AG04449 (cell line): Measurements from ENCODE around the gene KIAA0825.

Experiments
- CTCF ChIA-PET: fragments of 350-600 bp; formaldehyde crosslinking; extraction: SDS; loops from one replicate; lab custom pipeline; 2021; ENCODE audit warnings: antibody characterized with exemption; lab: Yijun Ruan, JAX
- POLR2A ChIA-PET: fragments of 400-600, 350-600 bp; formaldehyde crosslinking; extraction: SDS; loops from one replicate; lab custom pipeline; 2020; ENCODE audit warnings: antibody characterized with exemption, inconsistent platforms; lab: Yijun Ruan, JAX
- DNase-seq: peaks from one replicate; pipeline ENCODE4 v3.0.0-alpha.2; 2010; ENCODE audit warnings: low read depth, low spot score
- H3K4me3 ChIP-seq: 2 replicates; pipeline ENCODE4 v1.5.1; 2011; ENCODE audit warnings: low read depth, mild to moderate bottlenecking, control low read depth, low read length
- CTCF ChIP-seq: IDR thresholded peaks from one replicate; pipeline ENCODE4 v1.5.1; 2011; ENCODE audit warnings: mild to moderate bottlenecking, moderate library complexity, low read length, control low read depth, inconsistent platforms; ENCODE audit not compliant: insufficient read depth; ENCODE audit errors: missing control alignments

The KIAA0825 gene

DNA sequence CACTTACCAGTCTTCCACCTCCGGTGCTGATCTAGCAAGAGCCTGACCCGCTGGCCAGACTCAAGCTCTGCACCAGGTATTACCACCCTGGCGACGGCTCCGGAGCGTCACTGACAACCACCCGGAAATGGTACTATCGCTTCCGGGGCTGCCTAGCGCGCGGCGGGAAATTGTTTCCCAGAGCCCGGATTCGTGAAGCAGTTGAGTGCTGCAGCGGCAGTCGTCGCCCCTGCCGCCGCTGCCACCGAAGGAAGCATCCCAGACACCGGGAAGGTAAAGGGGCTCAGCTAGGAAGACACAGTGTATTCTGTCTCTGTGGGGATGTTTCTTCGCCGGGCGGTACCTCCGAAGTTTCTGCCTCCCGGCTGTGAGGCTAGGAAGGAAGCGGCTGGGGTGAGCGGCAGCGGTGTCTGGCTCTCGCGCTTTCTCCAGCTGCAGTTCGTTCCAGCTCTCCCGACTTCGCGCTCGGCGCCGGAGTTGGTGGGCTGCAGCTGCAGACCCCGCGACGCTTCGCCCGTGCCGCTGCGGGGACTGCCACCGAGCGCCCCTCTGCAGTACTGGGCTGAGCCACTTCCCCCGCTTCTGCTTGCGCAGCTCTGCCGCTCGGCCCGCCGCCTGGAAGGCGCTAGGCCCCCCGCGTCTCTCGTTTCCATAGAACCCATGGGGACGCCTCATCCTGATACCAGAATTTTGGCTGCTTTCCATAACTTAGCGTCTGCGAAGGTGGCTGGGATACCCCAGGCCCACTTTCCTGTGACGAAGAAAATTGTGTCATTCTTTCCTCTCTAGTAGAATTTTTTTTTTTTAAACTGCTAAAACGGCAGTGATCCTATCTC is at the start of gene KIAA0825, which contains the start of gene SLF1:
TSS of gene KIAA0825 (minus strand) at position 112 of the 836 bp plus-strand sequence. CDS start 81,478 bp downstream, outside the sequence.
TSS of gene SLF1 (plus strand) at position 177 of the 836 bp plus-strand sequence. CDS start 10,142 bp downstream, outside the sequence.
- peak within 1 kb of the TSS; percentile 82 for H3K4me3 ChIP-seq
- ChIA-PET POLR2A (no interaction called here), CTCF (no interaction called here)
- TF ChIP-seq CTCF = no peak
- peak; percentile 24 for DNase-seq

GRCh38 chr5:94667937-94668336 is 49.5 kb upstream of the KIAA0825 start:
- no peak for DNase-seq
- POLR2A ChIA-PET = interaction anchor here (0.6 kb wide), 1 partner anchor 413 kb away, joined by 3 read pairs; no protein-coding TSS in a partner anchor
- CTCF ChIA-PET = no interaction called here
- no peak overlapping the region for H3K4me3 ChIP-seq
- no peak for TF ChIP-seq CTCF

DNA sequence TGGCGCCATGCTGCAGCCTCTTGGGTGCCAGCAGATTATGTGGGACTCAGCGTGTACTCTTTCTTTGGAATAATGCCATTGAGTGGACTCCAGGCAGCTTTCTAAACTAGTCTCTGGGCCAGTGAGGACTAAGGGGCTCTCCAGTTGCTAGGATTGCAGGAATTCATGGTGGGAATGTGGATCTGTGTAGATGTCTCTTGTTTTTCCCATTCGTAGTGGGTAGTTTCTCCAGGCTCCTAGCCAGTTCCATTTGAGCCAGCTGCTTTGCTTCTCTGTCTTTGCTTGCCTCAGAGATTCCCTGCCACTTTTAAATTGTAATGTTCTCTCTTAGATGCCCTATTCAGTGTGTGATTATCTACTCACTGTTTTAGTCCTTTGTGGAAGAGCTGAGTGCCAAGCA is 42.7 kb upstream of the KIAA0825 start:
- no peak overlapping the region for H3K4me3 ChIP-seq
- no peak for TF ChIP-seq CTCF
- CTCF ChIA-PET = no interaction called here
- POLR2A ChIA-PET = no interaction called here
- no peak for DNase-seq

GRCh38 chr5:94660506-94660905 is 42.1 kb upstream of the KIAA0825 start:
- TF ChIP-seq CTCF = no peak
- H3K4me3 ChIP-seq = no peak overlapping the region
- DNase-seq = no peak
- CTCF ChIA-PET = no interaction called here
- POLR2A ChIA-PET = interaction anchor here (0.6 kb wide), 1 partner anchor 48 kb away, joined by 3 read pairs; no protein-coding TSS in a partner anchor

- ChIA-PET POLR2A (no interaction called here), CTCF (no interaction called here)
- no peak for DNase-seq
- no peak overlapping the region for H3K4me3 ChIP-seq
- TF ChIP-seq CTCF = no peak
These were observed 39.9 kb upstream of the KIAA0825 start for GRCh38 chr5:94658272-94658671.

DNA sequence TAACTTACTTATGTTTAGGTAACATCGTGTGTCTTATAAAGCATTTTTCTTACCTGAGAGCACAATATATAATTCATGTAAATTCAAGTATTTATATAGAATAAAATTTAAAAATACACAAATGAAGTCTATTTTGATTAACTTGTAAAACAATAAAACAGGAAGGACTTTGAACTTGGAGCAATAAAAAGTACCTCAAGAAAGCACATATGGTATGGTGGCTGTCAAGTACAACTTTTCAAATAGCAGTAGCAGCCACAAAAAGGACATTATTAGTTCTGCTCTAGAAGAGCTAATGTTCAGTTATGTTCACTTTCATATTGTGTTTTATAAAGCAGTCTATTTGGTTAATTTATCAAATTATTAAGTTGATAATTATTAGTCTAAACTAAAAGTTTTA is 31.5 kb upstream of the KIAA0825 start:
- H3K4me3 ChIP-seq = no peak overlapping the region
- CTCF ChIA-PET = no interaction called here
- POLR2A ChIA-PET = no interaction called here
- DNase-seq = no peak
- no peak for TF ChIP-seq CTCF
